GM20431 (cell line): ENCODE data around the gene TRPM2.

ENCODE experiments used
- in situ Hi-C: fragments of 300-500 bp; cut with MseI, MboI; formaldehyde crosslinking; loops from one replicate; pipeline ENCODE4 v1.15.0; 2020; ENCODE audit warnings: low sequenced_read_pairs; ENCODE audit not compliant: unreplicated experiment

TRPM2 gene

DNA sequence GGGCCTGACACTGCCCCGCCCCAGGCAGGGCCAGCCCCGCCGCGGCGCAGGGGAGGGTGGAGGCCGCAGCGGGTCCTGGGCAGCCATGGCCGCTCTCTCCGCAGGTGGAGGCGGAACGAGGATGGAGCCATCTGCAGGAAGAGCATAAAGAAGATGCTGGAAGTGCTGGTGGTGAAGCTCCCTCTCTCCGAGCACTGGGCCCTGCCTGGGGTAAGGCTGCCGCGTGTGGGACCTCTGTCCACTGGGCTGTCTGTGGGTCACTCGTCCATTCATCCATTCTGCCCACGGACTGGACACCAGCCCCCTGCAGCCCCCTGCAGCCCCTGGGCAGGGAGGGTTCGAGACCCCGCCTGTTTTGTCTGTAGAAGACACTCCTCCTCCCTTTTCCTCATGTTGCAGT lies 83.5 kb downstream of the TRPM2 start:
- in situ Hi-C loops: loop anchor here (25.0 kb wide), 1 partner anchor 100 kb away; the partner anchor contains the start of gene CFAP410

DNA sequence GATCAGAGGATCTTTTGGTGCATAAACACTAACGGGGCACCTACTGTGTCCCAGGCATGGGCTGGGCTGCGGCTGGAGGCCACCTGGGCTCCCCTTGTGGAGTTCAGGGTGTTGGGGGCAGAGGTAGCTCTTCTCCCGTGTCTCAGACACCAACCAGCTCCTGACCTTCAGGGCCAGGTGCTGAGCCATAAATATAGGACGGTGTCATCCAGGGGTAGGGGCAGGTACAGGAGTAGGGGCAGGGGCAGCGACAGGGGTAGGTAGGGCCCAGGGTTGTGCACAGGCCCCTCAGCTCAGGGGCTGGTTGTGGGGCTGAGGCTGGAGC lies 83.9 kb downstream of the TRPM2 start:
- in situ Hi-C loops: loop anchor here (25.0 kb wide), 1 partner anchor 100 kb away; the partner anchor contains the start of gene CFAP410

DNA sequence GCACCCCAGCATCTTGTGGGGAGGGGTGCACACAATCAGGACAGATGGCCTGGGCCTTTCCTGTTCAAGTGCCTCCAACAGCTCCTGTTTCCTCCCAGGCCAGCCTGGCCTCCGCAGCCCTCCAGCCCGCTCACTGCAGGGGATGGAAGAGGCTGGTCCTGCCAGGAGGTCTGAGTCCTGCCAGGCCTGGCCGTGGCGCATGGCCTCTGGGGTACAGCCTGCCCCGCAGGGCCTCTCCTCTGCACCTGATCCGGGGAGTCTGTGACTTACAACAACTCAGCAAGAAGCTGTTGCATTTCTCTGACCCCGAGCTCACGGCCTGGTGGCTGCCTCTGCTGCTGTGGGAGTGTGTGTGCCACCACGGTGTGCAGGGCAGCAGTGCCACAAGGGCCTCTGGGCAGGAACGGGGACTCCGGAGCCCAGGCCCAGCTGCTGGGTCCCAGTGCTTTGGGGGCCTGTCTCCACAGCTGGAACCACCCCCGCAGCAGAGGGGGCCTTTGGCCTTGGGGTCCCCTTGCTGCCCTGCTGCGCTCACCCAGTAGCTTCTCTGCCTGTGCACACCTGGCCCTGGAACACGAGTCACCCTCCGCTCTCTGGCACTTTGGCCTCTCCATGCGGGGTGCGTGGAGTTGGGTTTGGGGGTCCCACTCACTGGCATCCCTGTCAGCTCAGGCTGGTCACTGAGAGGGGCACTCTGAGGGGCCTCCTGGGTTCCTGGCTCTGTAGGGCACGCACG lies 84.4 kb downstream of the TRPM2 start:
- in situ Hi-C loops: loop anchor here (25.0 kb wide), 1 partner anchor 101 kb away; the partner anchor contains the start of gene CFAP410

DNA sequence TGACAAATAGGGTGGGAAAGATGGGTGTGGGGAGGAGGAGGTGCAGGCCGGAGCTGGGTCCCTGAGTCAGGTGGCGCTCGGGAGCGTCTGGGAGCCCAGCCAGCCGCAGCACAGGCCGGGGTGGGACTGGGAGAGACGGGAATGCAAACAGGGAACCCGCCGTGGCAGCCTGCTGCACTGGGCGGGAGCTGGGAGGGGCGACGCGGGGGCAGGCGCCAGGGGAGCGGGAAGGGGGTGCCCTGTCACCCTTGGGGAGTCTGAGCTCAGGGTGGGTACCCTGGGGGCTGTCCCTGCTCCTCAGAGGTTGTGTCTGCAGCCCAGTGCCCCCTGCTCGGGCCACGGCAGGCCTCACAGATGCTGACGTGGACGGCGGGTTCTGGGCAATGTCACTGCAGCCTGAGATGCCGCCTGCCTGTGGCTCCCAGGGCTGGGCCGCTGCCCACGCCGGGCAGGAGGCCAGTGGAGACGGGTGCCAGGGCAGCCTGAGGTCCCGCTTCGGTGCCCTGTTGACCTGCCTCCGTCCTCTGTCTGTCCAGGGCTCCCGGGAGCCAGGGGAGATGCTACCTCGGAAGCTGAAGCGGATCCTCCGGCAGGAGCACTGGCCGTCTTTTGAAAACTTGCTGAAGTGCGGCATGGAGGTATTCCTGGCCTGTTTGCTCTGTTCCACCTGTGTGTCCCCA lies 85.2 kb downstream of the TRPM2 start:
- in situ Hi-C loops: loop anchor here (25.0 kb wide), 1 partner anchor 101 kb away; the partner anchor contains the start of gene CFAP410

DNA sequence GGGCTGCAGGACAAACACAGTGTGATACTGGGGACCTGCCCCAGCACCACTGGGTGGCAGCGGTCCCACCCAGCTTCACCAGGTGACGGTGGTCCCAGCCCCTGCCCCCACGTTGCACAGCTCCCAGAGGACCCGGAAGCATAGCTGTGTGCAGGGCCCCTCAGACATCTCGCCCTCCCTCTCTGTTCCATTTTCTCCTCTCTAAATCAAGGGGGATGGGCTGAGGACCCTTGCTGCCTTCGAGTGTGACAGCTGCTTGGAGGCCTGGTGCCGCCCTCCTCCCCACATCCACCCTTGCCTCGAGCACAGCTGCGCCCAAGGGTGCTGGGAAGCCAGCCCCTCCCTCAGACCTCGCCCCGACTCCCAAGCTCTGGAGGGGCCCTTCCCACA lies 85.8 kb downstream of the TRPM2 start:
- in situ Hi-C loops: loop anchor here (25.0 kb wide), 1 partner anchor 102 kb away; the partner anchor contains the start of gene CFAP410

DNA sequence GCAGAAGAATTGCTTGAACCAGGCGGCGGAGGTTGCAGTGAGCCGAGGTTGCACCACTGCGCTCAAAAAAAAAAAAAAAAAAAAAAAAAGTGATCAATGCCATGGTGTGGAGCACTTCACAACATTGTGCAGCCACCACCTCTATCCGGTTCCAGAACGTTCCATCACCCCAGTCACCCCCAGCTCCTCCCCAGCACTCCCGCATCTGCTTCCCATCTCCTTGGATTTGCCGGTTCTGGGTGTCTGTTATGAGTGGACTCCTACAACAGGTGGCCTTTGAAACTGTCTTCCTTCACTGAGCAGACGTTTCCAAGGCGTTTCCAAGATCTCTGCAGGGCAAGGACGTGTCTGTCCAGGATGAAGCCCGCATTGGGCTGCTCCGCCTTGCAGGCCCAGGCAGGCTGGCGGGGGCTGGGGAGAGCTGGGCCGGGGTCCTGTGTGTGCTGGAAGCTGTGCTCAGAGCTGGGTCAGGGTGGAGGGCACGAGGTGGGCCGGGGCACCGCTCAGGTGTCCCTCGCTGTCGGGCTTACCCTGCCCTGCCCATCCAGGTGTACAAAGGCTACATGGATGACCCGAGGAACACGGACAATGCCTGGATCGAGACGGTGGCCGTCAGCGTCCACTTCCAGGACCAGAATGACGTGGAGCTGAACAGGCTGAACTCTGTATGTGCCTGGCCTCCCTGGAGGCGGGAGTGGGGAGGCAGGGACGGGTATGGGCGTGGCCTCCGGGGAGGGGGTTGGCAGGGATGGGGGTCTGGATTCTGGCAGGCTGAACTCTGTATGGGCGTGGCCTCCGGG lies 87.0 kb downstream of the TRPM2 start:
- in situ Hi-C loops: loop anchor here (25.0 kb wide), 1 partner anchor 103 kb away; the partner anchor contains the start of gene CFAP410

DNA sequence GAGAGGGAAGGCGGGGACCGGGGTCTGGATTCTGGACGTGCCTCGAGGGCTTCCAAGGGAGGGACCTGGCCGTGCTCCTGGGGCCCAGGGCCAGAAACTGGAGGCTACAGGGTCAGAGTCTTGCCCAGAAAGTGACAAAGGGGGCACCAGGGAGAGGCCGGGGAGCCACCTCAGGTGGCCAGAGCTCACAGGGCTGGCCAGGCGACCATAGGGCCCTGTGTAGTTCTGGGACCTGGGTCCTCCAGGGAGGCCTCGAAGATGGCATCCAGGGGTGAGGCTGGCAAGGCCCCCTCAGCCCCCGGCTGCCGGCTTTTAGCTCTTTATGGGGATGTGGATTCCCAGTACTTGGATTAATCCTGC lies 87.6 kb downstream of the TRPM2 start:
- in situ Hi-C loops: loop anchor here (25.0 kb wide), 1 partner anchor 104 kb away; the partner anchor contains the start of gene CFAP410

DNA sequence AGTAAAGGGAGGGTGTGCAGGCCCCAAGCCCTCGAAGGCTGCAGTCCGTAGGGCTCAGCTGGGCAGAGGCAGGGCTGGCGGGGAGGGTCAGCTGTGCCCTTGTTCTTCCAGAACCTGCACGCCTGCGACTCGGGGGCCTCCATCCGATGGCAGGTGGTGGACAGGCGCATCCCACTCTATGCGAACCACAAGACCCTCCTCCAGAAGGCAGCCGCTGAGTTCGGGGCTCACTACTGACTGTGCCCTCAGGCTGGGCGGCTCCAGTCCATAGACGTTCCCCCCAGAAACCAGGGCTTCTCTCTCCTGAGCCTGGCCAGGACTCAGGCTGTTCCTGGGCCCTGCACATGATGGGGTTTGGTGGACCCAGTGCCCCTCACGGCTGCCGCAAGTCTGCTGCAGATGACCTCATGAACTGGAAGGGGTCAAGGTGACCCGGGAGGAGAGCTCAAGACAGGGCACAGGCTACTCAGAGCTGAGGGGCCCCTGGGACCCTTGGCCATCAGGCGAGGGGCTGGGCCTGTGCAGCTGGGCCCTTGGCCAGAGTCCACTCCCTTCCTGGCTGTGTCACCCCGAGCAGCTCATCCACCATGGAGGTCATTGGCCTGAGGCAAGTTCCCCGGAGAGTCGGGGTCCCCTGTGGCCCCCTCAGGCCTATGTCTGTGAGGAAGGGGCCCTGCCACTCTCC lies 88.3 kb downstream of the TRPM2 start:
- in situ Hi-C loops: loop anchor here (25.0 kb wide), 1 partner anchor 104 kb away; the partner anchor contains the start of gene CFAP410

DNA sequence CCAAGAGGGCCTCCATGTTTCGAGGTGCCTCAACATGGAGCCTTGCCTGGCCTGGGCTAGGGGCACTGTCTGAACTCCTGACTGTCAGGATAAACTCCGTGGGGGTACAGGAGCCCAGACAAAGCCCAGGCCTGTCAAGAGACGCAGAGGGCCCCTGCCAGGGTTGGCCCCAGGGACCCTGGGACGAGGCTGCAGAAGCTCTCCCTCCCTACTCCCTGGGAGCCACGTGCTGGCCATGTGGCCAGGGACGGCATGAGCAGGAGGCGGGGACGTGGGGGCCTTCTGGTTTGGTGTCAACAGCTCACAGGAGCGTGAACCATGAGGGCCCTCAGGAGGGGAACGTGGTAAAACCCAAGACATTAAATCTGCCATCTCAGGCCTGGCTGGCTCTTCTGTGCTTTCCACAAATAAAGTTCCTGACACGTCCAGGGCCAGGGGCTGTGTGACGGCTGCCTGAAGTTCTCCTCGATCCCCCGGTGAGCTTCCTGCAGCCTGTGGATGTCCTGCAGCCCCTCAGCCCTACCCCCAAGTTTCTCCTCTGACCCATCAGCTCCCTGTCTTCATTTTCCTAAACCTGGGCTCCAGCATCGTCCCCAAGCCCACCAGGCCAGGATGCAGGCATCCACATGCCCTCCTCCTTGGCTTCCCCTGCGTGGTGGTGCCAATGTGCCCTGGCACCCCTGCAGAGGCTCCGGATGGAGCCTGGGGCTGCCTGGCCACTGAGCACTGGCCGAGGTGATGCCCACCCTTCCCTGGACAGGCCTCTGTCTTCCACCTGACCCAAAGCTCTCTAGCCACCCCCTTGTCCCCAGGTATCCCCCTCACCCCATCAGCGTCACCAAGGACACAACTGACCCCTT lies 89.1 kb downstream of the TRPM2 start:
- in situ Hi-C loops: loop anchor here (25.0 kb wide), 1 partner anchor 105 kb away; the partner anchor contains the start of gene CFAP410

DNA sequence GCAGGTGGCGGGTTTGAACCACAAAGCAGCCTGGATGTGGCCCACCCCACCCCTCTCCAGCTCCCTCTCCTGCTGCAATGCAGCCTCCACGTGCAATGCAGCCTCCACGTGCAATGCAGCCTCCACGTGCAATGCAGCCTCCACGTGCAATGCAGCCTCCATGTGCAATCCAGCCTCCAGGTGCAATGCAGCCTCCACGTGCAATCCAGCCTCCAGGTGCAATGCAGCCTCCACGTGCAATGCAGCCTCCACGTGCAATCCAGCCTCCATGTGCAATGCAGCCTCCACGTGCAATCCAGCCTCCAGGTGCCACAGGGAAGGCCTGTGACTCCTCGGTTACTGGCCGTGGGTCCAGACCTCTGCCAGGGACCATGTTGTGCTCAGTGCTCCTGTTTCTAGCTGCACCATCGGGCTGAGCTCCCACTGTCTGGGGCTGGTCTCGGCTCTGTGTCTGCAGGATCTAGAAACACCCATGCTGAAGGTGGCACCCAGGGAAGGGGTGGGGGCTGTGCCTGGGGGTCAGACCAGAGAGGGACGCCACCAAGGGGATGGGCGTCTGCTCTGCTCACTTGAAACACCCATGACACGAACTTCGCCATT lies 90.0 kb downstream of the TRPM2 start:
- in situ Hi-C loops: loop anchor here (25.0 kb wide), 1 partner anchor 106 kb away; the partner anchor contains the start of gene CFAP410

DNA sequence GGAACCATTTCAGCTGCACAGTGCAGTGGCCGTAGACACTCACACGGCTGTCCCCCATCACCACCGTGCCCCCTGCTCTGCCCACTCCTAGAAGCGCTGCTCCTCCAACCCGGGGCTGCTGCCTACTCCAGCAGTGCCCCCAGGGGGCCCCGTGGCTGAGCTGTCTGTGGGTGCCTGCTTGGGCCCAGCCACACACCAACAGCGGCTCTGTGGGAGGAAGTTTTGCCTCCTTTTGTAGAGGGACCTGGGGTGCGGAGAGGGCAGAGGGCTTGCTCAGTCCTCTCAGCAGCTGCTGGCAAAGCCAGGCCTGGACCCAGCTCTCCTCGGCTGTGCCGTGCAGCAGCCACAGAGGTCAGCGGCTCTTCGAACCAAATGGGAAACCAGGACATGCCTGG lies 90.5 kb downstream of the TRPM2 start:
- in situ Hi-C loops: loop anchor here (25.0 kb wide), 1 partner anchor 107 kb away; the partner anchor contains the start of gene CFAP410

DNA sequence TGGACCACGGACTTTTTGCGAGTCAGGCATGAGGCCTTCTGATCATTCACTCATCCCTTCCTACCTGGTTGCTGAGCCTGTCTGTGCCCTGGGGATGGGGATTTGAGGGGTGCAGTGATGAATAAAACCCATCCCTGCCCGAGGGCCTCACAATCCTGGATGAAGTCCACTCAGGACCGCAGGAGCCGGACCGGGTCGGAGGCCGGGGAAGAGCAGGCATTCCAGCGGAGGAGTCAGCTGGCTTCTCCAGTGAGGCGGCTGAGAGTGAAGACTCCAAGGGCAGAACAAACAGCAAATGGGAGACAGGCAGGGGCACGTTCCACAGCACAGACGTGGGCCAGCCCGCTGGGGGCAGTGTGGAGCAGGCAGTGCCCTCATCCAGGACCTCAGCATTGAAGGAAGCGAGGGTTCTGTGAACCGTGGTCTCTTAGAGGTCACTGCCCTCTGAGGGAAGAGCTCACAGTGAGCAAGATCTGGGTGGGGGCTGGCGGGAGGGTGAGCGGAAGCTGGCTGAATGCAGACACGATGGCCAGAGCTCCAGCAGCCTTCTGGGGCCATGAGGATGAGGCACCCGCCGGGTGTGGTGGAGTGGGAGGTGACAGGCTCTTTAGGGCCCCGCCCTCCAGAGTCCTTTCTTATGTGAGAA lies 91.0 kb downstream of the TRPM2 start:
- in situ Hi-C loops: loop anchor here (25.0 kb wide), 1 partner anchor 107 kb away; the partner anchor contains the start of gene CFAP410

DNA sequence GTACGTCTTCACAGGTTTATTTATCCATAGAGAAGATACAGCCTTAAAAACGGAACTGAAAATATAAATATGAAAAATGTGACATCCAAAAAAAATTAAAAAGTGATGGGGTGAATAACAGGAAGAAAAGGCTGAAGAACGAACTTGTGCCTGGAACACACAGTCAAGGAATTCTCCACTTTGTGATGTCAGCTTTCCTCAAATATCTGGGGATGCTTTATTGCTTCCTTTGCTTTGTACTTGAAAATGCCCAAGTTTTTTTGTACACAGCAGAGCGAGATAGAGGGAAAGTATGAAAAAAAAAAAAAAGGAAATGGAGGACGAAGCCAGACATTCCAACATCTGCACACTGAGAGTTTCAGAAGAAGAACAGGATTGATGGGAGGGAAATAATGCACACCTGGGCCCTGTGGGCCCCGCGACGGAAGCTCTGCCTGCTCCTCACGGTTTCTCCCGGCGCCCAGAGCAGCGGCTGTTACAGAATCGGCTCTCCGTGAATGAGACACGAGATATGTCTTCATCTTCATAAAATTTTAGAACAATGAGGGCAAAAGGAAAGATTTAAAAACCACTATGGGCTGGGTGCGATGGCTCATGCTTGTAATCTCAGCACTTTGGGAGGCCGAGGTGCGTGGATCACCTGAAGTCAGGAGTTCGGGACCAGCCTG lies 91.9 kb downstream of the TRPM2 start:
- in situ Hi-C loops: loop anchor here (25.0 kb wide), 1 partner anchor 108 kb away; the partner anchor contains the start of gene CFAP410

DNA sequence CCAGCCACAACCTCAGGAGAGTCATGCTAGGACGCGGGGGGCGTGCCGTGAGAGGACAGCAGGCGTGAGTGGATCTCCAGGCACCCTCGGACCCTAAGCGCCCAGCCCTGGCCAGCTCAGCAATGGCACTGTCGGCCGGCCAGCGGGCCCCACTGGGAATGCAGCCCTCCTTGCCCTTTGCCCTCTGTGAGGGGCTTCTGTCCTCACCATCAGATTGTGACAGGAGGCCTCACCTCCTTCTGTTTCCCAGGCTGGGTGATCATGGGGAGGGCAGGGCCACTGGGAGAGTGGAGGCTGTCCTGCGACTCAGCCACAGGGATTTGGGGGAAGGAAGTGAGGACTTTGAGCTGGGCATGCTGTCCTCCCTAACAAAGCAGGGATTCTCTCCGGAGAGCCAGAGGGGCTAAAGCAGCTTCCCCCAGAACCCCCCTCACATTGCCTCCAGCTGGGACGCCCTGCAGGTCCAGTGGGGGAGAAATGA lies 95.3 kb downstream of the TRPM2 start:
- in situ Hi-C loops: loop anchor here (25.0 kb wide), 1 partner anchor 111 kb away; the partner anchor contains the start of gene CFAP410

DNA sequence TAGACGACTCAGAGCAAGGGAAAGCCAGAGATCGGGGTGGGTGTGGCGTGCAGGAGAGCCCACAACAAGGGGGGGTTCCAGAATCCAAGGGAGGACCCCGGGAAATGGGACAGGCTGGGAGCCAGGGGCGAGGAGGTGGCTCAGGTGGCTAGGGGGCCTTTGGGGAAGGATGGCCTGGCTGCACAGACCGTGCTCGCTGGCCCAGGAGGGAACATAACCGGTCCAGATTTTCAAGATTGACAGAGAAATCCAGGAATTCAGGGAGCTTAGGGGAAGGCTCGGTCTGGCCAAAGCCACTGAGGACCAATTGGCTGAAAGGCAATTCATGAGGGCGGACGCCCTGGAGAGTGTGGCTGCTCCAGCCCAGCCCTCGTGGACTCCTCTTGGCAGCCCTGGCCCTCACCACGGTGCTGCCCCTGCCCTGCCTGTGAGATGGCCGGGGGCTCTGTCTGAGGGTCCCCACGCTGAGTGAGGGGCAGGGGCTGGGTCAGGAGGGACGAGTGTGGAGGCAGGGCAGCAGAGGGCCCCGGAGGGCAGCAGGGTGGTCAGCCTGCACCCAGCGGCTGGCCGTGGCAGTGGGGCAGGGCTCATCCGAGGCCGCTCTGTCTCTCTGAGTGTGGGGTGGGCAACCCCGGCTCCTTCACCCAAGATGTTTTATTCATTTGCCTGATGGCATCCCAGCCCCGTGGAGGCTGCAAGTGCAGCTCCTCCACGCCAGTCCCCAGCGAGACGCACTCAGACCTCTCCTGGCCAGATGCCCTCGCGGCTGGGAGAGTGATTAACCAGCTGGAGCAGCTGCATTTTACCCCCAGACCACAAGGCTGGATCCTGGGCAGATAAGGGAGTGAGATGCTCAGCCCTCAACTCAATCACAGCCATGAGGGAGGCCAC lies 96.3 kb downstream of the TRPM2 start:
- in situ Hi-C loops: loop anchor here (25.0 kb wide), 1 partner anchor 112 kb away; the partner anchor contains the start of gene CFAP410

DNA sequence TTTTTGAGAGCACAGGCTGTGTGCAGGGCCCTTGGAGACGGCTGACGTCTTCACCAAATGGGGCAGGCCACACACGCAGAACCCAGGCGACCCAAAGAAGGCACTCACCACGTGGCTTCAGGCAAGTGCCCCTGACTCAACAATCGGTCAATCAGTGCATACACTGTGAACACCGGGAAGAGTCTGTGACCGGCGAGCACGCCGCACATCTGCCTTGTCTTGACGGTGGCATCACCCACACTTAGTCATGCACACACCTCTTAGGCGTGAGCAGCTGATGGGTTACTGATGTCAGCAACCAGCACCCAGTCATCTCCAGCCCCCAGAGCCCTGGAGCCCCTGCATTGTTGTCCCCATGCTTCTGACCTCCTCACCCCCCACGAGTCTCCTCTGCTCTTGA lies 97.0 kb downstream of the TRPM2 start:
- in situ Hi-C loops: no loop called here
